ENCODE results near the gene SLC10A4.

DNA sequence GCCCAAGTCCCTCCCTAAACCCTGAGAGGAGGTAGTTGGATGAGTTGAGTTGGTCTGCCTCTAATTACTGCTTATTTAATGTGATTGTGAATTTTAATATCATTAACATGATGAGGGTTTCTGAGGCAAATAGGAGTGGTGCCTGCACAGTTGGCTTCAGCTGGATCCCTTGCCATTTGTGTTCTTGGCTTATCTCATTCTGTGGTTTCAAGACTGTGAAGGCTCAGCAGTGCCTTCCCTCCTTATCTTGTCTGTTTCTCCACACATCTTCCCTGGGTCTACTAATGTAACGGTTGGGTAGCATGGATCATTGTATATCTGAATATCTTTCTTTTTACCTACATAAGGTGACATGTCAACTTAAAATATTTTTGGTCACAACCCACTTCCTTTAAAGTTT, 1.6 kb upstream of the SLC10A4 start:
- TF ChIP-seq, protein P1, sequence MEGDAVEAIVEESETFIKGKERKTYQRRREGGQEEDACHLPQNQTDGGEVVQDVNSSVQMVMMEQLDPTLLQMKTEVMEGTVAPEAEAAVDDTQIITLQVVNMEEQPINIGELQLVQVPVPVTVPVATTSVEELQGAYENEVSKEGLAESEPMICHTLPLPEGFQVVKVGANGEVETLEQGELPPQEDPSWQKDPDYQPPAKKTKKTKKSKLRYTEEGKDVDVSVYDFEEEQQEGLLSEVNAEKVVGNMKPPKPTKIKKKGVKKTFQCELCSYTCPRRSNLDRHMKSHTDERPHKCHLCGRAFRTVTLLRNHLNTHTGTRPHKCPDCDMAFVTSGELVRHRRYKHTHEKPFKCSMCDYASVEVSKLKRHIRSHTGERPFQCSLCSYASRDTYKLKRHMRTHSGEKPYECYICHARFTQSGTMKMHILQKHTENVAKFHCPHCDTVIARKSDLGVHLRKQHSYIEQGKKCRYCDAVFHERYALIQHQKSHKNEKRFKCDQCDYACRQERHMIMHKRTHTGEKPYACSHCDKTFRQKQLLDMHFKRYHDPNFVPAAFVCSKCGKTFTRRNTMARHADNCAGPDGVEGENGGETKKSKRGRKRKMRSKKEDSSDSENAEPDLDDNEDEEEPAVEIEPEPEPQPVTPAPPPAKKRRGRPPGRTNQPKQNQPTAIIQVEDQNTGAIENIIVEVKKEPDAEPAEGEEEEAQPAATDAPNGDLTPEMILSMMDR (IDR thresholded peaks at IDR 0.05; ENCODE audit: poor library complexity): no peak
- TF ChIP-seq EZH2 (IDR thresholded peaks at IDR 0.05; ENCODE audit: borderline replicate concordance): no peak

Measured in hepatocyte (in vitro differentiated cells).